Posterior vena cava (tissue), 2 donors: ENCODE measurements around the gene VSTM4. TPM values are rescaled to one million over a fixed set of nuclear protein-coding genes. Genes with fewer than 3 reads are reported as not detected.

ENCODE experiments used
- DNase-seq: peaks from one replicate; pipeline ENCODE4 v3.0.0-alpha.2; 2020; ENCODE audit warnings: low spot score
- intact Hi-C, 2 donors: fragments of 100-400 bp; cut with DNase I; formaldehyde crosslinking; loops; one replicate each; pipeline versions ENCODE4 v1.14.1 to v1.14.2; 2022 to 2023
- total RNA-seq, 2 donors: library from RNA; stranded (reverse); fragmentation: NEBNext Ultra II Directional; extraction: Animal tissue kit (Norgen Biotek cat#: 25700); gene quantifications; one replicate each; pipeline ENCODE4 v1.2.1, GENCODE V29; 2021
- donor health status: DM: yes; HTN: yes; CAD: no.
- donor health status: DM: yes; HTN: yes; CAD: no.

The VSTM4 gene
- total RNA-seq, 2 donors from 2014 or later = 14.9 to 20.2 TPM

DNA sequence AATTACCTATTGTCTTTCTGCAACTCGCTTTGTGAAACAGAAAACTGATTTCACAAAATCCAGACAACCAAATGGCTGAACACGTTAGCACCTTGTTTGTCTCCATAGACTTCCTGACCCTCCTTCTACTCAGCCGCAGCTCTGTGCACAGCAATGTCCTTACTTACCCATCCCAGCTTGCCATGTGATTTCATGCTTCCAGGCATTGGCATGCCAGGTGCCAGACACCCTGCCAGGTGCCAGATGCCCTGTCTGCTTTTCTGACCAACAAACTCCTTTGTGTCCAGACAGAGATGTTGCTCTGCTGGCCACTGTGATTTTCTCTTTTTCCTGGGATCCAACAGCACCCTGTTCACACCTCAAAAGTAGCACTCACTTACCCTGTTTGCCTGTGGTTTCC is 34.6 kb upstream of the VSTM4 start:
- intact Hi-C loops = no loop called here
- DNase-seq = no peak

DNA sequence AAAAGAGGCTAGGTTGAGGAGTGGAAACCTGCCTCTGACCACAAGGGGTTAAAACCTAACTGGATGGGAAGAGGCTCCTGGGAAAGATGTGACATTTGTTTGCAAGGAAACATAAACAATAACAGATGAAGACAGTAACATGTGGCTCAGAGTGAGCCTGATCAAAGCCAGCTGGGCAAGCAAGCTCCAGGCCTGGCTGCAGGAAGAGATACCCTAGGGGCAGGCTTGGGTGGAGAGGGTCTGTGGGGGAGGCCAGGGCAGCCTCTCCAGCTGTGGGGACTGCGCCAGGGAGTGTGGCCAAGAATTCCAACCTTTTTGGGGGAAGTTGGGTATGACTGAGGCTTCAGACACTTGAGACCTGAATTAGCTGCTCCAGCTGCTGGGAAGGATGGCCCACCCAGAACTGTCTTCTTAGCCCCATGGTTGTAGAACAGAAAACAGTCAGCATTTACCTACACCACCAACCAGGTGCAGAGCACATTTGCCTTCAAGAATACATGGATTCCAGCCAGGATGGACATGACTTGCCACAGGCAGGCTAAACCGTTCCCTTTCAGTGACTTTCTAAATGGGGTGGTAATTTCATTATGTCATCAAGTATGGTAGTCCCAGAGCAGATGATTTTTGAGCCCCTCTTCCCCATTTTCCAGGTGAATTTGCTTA is 28.9 kb upstream of the VSTM4 start:
- no peak for DNase-seq
- intact Hi-C loops = no loop called here

DNA sequence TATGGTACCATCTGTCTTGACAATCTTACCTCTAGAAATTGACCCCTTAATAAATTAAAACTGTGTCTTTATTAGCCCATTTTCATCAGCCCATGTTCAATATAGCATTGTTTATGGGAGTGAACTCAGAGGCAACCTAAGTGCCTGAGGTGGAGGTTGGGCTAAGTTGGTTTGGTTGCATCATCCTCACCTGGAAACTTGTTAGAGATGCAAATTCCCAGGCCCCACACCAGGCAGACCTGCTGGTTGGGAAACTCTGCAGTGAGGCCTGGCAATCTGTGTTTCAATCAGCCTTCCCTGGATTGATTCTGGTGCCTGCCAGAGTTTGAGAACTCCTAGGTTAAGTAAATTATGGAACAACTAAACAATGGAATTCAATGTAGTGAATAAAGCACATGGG is 27.9 kb upstream of the VSTM4 start:
- intact Hi-C loops = no loop called here

DNA sequence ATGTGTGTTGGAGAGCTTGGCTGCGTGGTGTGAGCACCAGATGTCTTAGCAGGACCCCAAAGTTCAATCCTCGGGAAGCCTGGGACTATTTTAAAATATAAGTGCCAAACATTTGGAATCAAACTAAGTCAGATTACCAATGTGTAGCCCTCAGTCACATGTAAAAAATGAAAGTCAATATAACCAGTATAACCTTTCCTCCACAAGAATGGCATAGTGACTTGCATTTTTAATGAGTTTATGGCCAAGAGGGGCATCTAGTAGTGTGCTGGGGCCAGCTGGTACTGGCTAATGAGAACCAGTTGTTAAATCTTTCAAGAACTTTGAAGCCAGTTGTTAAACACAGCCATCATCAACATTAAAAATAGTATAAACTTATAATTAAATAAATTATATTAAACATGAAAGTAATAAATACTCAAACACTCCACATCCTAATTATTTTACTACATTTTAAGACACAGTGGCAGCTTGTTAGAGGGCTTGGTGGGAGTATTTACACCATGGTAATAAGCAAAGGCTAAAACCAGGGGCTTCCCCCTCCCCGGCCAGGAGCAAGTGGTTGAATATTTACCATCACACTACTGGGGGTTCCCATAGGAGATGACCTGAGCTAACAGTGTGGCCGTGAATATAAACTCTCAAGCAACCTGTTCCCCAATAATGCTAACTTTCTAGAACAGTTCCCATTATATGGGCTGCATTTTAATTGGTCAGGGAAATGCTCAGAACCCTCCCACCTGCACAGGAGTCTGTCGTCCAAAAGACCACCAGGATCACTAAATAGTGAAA is 26.4 kb upstream of the VSTM4 start:
- no peak for DNase-seq
- intact Hi-C loops = no loop called here

More for the DNA sequence above, 27.9 kb upstream of the VSTM4 start:
- no peak for DNase-seq

DNA sequence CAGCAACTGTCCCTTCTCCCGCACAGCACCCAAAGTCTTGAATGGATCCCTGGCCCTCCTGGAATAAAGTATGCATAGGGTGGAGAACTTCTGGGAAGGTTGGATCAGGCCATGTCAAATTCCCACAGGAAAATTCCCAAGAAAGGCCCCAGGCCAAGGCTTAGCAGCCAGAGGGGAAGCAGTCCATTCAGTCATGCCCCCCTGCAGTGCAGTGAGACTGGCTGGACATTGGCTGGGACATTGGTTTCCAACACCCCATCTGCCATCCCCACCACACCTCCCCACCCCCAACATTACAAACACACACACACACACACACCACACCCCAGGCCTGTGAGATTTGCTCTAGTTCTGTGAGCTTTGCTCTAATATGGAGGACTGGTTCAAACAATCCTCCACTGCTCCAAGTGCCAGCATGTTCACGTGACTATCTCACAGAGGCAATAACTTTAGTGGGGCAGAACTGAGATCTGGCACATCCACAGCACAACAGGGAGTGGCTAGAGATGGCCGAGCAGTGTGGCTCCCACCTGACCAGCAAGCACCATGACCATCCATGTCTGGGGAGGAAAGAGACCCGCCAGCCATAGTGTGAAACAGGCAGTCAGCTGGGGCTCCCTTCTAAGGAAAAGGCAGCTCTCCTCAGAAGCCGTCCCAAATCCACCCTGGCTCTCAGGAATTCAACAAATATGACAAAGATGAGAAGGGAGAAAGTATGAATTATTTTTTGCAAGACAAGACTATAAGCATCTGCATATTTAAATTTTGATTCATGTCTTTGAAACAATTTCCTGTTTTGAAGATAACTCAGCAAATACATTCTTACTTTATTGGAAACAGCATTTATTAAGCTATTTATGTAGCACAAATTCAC is 25.2 kb upstream of the VSTM4 start:
- no peak for DNase-seq

DNA sequence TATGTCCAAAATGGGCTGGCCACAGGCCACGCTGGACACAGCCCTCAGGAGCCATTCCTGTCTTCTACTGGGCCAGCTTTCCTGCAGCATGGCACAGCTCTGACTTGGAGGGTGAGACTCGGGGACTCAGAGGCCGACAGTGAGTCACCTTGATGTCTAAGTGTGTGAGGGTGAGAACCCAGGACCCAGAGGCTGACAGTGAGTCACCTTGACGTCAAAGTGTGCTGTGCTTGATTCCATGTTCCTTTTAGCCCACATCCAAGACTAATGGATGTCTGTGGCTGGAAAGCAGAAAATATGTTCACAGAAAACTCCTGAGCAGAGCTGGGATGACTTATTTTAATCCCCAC is 24.5 kb upstream of the VSTM4 start:
- no peak for DNase-seq
- intact Hi-C loops = no loop called here

More for the DNA sequence above, 25.2 kb upstream of the VSTM4 start:
- intact Hi-C loops = no loop called here

DNA sequence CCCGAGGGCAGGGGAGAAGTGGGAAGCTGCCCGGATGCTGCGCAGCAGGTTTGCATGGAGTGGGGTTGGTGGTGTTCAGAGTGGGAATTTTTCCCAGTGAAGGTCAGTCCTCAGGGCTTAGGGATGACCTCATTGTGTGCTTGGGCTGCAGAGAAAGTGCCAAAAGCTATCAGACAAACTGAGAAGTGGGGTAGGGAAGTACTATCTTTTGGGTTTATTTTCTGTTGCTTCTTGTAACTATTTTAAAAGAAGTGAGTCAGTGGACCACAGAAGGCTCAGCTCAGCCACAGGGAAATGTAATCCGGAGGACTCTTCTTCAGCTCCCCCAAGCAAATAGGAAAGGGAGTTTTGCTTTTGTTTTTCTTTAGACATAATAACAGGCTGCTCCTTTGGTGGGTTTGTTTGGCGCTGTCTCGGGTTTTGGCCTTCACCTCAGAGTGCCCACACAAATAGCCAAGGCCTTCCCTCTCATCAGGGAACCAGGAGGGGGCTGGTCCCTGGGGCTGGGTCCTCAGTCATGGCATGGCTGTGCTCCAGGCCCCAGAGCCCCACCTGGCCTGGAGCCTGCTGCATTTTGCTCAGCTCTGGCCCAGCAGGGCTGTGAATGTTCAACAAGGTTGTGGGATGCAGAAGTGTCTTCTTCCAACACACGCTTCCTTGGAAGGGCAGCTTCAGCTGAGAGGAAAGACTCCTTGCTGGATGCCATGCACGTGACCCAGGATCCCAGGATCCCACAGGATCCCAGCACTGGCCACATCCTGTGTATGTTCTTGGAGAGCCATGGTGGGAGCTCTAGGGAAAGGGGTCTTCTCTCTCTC is 23.9 kb upstream of the VSTM4 start:
- intact Hi-C loops = no loop called here
- no peak for DNase-seq

DNA sequence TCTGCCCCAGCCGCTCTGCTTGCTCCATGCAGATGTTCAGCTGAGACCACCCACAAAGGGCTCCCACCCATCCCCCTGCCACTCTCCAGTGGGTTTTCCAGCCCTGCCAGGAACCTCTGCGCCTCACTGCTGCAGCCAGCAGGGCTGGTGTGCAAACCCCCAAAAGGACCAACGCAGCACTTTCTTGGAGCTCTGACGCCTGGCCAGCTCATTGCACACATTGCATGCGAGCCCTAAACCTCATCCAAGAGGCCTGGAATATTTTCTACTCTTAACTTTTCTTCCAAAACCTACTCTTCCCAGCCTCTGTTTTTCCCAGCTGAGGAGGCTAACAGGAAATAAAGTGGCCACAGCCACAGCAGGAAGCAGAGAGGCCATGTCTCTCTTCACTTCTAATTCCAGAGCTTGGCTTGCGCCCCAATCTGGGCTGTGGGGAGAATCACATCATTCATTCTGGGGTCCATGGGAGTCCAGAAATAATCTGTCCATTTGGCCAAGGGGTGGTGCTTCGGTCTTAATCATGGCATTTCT is 23.1 kb upstream of the VSTM4 start:
- intact Hi-C loops = no loop called here
- no peak for DNase-seq

DNA sequence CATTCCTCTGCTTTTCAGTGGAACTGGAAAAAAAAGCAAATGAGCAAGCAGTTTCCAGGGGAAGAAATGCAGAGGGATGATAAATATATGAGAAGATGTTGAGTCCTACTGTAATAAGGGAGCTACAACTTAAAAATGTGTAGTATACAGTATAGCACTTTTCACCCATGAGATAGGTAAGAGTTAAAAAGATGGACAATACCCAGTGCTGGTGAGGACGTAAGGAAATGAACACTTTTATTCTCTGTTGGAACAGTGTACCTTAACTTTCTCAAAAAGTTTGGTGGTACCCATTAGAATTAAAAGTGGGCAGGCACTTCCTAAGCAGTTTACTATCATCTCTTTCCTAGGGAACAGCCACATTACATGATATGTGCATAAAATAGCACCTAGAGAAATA is 21.2 kb upstream of the VSTM4 start:
- DNase-seq = no peak
- intact Hi-C loops = no loop called here

DNA sequence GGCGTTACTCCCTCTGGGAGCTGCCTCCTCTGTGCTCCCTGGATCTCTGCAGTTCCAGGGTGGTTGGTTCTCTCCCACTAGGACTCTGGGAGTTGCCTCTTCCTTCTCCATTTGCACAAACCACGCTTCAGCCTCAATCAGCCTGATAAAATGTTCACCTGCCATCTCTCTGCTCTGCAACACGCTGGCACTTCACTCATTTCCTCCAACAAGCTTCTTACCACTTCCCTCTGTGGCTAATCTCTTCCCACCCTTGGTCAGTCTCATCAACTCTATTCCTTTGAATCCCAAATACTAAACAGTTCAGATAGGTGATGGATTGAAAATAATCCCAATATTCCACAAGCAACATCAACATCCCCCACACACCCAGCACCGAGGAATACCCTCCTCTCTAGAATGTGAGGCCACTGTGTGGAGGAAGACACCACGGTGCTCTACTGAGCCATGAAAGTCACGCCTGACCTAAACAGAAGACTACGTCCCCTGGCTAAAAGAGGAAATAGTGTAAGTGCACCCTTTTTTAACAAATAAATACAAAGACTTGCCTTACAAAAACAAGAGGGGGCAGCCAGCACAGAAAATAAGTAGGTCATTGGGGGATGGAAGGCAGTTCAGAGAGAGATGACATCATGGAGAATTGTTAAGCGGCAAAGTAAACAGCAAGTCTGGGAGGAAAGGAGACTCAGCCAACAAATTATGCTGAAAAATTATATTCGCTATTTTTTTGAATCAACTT is 20.4 kb upstream of the VSTM4 start:
- intact Hi-C loops = no loop called here
- no peak for DNase-seq

DNA sequence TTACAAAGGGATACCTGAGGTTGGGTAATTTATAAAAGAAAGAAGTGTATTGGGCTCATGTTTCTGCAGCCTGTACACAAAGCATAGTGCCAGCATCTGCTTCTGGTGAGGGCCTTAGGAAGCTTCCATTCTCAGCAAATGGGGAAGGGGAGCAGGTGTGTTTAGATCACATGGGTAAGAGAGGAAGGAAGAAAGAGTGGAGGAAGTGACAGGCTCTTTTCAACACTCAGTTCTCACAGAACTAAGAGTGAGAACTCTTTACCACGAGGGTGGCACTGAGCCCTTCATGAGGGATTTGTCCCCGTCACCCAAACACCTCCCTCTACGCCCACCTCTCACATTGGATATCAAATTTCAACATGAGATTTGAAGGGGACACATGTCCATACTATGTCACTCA is 19.0 kb upstream of the VSTM4 start:
- no peak for DNase-seq
- intact Hi-C loops = no loop called here

DNA sequence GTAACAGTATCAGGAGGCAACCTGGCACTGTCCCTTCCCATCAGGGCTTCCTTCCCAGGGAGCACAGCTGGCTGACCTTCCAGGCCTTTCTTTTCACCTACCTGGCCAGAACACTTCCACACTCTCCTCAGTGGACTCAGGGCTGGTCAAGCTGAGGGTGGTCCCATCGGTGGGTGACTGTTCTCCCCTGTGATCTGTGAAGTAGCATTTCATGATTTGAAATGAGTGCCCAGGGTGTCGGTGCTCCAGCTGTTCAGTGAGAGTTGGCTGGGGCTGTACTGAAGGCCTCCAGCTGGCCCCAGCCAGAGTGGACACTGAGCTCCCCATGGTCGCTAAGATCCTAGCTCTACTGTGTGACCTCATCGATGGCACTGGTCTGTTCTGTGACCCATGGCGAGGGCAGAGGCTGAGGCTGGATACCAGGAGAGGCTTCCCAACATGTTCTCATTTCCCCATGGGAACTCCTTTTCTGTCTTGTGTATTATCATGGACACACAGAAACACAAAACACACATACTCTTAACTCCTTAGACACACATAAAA is 18.5 kb upstream of the VSTM4 start, which contains the start of gene FAM170B:
Gene FAM170B (minus strand): TSS at position 316 of the 543 bp plus-strand sequence. CDS start 103 bp downstream, at position 213.
- intact Hi-C loops = no loop called here

DNA sequence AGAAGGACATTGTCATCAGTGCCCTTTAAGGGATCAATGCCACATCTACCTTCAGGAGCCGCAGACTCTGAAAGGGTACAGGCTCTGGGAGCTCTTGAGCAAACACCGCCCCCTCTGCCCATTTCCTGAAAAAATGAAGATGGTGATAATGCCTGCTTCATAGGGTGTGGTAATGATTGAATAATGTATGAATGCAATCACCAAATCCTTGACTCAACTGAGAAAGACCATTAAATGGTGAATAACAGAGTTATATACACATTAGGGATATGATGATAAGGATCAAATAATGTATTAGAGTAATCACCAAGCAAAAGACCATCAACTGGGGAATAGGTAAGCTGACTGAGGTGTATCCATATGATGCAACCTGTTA is 17.0 kb upstream of the VSTM4 start:
- intact Hi-C loops = no loop called here

More for the DNA sequence above, 18.5 kb upstream of the VSTM4 start, which contains the start of gene FAM170B:
- no peak for DNase-seq

DNA sequence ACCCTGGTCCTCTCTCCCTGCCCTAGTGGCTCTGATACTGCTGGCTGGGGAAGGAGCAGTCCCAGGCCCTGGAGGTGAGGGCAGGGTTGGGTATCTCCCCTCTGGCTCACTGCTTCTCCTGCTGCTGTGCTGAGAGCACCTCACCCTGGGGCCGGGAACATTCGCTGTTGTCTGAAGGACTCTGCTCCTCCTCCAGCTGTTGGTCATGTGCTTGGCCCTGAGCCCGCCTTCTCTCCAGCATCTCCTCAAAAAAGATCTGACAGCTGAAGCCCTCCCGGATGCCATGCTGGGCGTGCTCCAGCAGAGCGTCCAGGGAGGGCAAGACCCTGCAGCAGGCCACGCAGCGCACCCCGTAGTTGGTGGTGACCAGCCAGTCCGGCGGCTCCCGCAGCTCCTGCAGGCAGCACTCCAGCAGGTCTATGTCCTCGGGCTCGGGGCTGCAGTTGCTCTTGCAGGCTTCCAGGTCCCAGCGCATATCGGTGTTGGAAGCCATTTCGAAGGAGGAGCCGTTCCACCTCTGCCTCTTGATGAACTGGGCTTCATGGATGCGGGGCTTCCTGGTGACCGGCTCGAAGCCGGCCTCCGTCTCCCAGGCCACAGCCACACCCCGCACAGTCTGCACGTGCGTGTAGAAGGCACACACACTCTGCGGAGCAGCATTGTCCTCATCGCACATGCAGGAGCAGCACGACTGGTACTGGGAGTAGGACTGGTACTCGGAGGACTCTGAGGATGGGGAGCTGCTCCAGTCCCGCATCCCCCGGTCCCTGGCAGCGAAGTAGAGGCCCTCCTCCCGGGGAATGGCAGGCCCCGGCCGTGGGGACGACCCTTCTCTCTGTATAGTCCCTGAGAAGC is 16.4 kb upstream of the VSTM4 start:
- intact Hi-C loops = no loop called here
- no peak for DNase-seq

More for the DNA sequence above, 17.0 kb upstream of the VSTM4 start:
- no peak for DNase-seq

DNA sequence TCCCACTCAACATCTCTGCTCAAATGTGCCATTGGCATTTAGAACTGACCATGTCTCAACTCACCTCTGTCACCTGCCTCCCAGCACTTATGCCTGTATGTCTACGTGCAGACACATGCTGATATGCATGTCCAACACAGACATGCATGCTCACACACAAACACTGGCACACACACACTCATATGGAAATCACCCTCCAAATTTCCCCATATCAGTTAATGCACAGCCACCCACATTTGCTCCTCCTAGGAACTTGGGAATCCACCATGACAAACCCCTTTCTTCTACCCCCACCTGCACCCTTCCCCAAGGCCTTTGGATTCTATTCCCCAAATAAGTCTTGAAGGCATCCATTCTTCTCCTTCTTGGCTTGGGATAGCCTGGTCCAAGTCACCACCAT is 14.1 kb upstream of the VSTM4 start:
- no peak for DNase-seq
- intact Hi-C loops = no loop called here

DNA sequence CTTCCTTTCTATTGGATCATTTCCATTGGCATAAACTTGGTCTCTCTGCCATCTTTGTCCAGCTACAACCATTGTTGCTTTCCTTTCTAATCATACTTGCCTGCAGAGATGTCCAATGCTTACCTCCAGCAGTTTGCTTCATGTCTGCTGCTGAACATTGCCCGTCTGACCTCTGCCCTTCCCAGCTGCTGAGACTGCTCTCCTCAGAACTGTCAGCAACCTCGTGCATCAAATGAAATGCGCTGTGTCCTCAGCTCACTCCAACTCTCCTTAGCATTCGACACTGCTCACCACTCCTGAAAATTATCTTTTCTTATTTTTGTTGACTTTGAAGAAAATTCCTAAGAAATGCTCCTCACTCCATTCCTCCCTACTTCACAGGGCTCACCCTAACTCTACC is 13.5 kb upstream of the VSTM4 start:
- no peak for DNase-seq
- intact Hi-C loops = no loop called here
